ENCODE measurements around the gene TEX22. TPM values are rescaled to one million over a fixed set of nuclear protein-coding genes. Genes with fewer than 3 reads are reported as not detected.
A peak's percentile ranks its signal among the peaks of the same experiment; 100 is the strongest.

The TEX22 gene
- total and polyA plus RNA-seq, 2 donors from 2014 or later = 1.5 to 3.3 TPM

GRCh38 chr14:105398726-105399465, 558 bp downstream of the TEX22 start:
- peaks cover 0 to 13% (median 5%) of the 10 kb centered on the region in 3 donors for H3K4me1 ChIP-seq (ENCODE audit: control insufficient read depth in 2 of 3, insufficient read depth in 2 of 3, low read depth in 1 of 3, low read length in 3 of 3)
- peaks cover 0 to 6% (median 0%) of the 10 kb centered on the region in 3 donors for H3K9me3 ChIP-seq (ENCODE audit: control insufficient read depth in 2 of 3, insufficient read depth in 1 of 3, low read length in 3 of 3)
- DNase-seq = peak in 3 of 5 donors; percentile 78 to 83 (median 80)
- FAIRE-seq = no peak
- H3K27ac ChIP-seq (ENCODE audit: low read depth in 2 of 2, low read length in 2 of 2) = peak overlapping the region; percentile 42 to 51
- peak overlapping the region; percentile 40 to 65 (median 43) for H3K9ac ChIP-seq (ENCODE audit: low read length in 3 of 3)
- H3K4me3 ChIP-seq (ENCODE audit: low read length in 3 of 3) = peak overlapping the region; percentile 34 to 79 (median 55)
- TF ChIP-seq, protein P1, sequence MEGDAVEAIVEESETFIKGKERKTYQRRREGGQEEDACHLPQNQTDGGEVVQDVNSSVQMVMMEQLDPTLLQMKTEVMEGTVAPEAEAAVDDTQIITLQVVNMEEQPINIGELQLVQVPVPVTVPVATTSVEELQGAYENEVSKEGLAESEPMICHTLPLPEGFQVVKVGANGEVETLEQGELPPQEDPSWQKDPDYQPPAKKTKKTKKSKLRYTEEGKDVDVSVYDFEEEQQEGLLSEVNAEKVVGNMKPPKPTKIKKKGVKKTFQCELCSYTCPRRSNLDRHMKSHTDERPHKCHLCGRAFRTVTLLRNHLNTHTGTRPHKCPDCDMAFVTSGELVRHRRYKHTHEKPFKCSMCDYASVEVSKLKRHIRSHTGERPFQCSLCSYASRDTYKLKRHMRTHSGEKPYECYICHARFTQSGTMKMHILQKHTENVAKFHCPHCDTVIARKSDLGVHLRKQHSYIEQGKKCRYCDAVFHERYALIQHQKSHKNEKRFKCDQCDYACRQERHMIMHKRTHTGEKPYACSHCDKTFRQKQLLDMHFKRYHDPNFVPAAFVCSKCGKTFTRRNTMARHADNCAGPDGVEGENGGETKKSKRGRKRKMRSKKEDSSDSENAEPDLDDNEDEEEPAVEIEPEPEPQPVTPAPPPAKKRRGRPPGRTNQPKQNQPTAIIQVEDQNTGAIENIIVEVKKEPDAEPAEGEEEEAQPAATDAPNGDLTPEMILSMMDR (IDR thresholded peaks at IDR 0.05; ENCODE audit: borderline replicate concordance, extremely low read depth, insufficient read depth) = no peak
- H3K36me3 ChIP-seq (ENCODE audit: control insufficient read depth in 2 of 3, insufficient read depth in 3 of 3, low read length in 3 of 3) = no peaks in the 10 kb centered on the region
- intact Hi-C loops (cut with DNase I) = no loop called here
- no peaks in the 10 kb centered on the region for H3K27me3 ChIP-seq (ENCODE audit: control insufficient read depth, insufficient read depth, low read length)

DNA sequence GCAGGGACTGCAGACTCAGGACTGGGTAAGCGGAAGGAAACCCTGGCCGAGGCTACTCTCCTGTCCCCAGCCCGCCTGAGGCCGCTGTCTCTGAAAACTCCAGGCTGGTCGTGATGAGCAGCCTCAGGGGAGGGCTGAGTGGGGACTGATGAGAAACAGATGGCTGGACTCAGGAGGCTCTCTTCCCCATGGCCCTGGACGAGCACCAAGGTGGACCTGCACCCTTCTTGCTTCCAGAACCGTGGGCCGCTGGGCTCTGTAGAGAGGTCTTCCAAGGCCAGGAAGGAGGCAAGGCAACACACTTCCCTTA, 1.1 kb downstream of the TEX22 start:
- Histone ChIP-seq H3K27me3 (ENCODE audit: control insufficient read depth, insufficient read depth, low read length) (no peaks in the 10 kb centered on the region), H3K36me3 (ENCODE audit: control insufficient read depth in 2 of 3, insufficient read depth in 3 of 3, low read length in 3 of 3) (no peaks in the 10 kb centered on the region), H3K27ac (ENCODE audit: low read depth in 2 of 2, low read length in 2 of 2) (no peak overlapping the region), H3K9me3 (ENCODE audit: control insufficient read depth in 2 of 3, insufficient read depth in 1 of 3, low read length in 3 of 3) (peaks cover 0 to 8% (median 0%) of the 10 kb centered on the region in 3 donors), H3K4me3 (ENCODE audit: low read length in 3 of 3) (peak overlapping the region in 1 of 3 donors; percentile 79), H3K4me1 (ENCODE audit: control insufficient read depth in 2 of 3, insufficient read depth in 2 of 3, low read depth in 1 of 3, low read length in 3 of 3) (peaks cover 0 to 13% (median 5%) of the 10 kb centered on the region in 3 donors), H3K9ac (ENCODE audit: low read length in 3 of 3) (no peak overlapping the region)
- no peak for FAIRE-seq
- TF ChIP-seq, protein P1 (IDR thresholded peaks at IDR 0.05; ENCODE audit: borderline replicate concordance, extremely low read depth, insufficient read depth) = no peak
- DNase-seq = peak in 1 of 5 donors; percentile 68
- intact Hi-C loops (cut with DNase I) = no loop called here

DNA sequence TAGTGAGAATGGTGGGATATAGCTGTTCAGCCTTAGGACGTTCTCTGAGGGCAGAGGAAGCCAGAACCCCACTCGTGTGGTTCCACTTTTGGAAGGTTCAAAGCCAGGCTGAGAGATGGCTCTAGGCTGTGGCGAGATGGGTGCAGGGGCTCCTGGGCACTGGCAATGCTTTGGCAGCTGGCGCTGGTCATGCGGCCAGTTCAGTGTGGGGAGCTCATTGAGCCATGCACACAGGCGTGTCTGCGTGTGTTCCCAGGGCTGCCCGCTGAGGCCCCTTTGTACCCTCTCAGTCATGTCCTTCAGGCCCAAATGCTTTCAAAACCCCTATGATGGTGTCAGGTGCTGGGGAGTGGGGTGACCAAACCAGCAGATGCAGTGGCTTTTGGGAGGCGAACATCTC, 1.7 kb downstream of the TEX22 start:
- FAIRE-seq (no peak), DNase-seq (peak in 1 of 5 donors; percentile 74)
- intact Hi-C loops (cut with DNase I) = no loop called here
- Histone ChIP-seq H3K27ac (ENCODE audit: low read depth in 2 of 2, low read length in 2 of 2) (no peak overlapping the region), H3K4me3 (ENCODE audit: low read length in 3 of 3) (no peak overlapping the region), H3K36me3 (ENCODE audit: control insufficient read depth in 2 of 3, insufficient read depth in 3 of 3, low read length in 3 of 3) (no peaks in the 10 kb centered on the region), H3K9ac (ENCODE audit: low read length in 3 of 3) (no peak overlapping the region), H3K27me3 (ENCODE audit: control insufficient read depth, insufficient read depth, low read length) (no peaks in the 10 kb centered on the region), H3K4me1 (ENCODE audit: control insufficient read depth in 2 of 3, insufficient read depth in 2 of 3, low read depth in 1 of 3, low read length in 3 of 3) (peaks cover 0 to 13% (median 5%) of the 10 kb centered on the region in 3 donors), H3K9me3 (ENCODE audit: control insufficient read depth in 2 of 3, insufficient read depth in 1 of 3, low read length in 3 of 3) (peaks cover 0 to 13% (median 0%) of the 10 kb centered on the region in 3 donors)
- TF ChIP-seq, protein P1 (IDR thresholded peaks at IDR 0.05; ENCODE audit: borderline replicate concordance, extremely low read depth, insufficient read depth) = no peak
